A549 (cell line): ENCODE data around the gene GPI. TPM values are rescaled to one million over a fixed set of nuclear protein-coding genes. Genes with fewer than 3 reads are reported as not detected.

ENCODE experiments used
- ATAC-seq, 2 experiments: fragments of 200-7000 bp in 1 of 2; fragments of >200 bp in 1 of 2; cut with Nextera tagmentation in 1 of 2; cut with Tn5 transposase in 1 of 2; 3 replicates each; pipeline versions ENCODE4 v1.8.0 to v1.9.1; 2018 to 2020; ENCODE audit warnings: mild to moderate bottlenecking in 1 of 2, moderate library complexity in 1 of 2
- CTCF ChIA-PET: fragments of 300-600 bp; sonication (Branson Sonifier 250); formaldehyde crosslinking; extraction: SDS; loops from one replicate; lab custom pipeline; 2021; ENCODE audit warnings: antibody characterized with exemption, inconsistent platforms; lab: Yijun Ruan, JAX
- POLR2A ChIA-PET: fragments of 350-600 bp; formaldehyde crosslinking; extraction: SDS; loops from one replicate; lab custom pipeline; 2021; ENCODE audit warnings: antibody characterized with exemption, inconsistent platforms; lab: Yijun Ruan, JAX
- DNase-seq, 2 experiments: peaks; one replicate each; pipeline versions ENCODE4 v3.0.0 to v3.0.0-alpha.2; 2011 to 2016; ENCODE audit warnings: low read depth in 1 of 2, low spot score in 1 of 2
- FAIRE-seq: peaks from 2 replicates; lab custom pipeline; 2011; peaks lifted over from hg19 to GRCh38; lab: Jason Lieb, UNC
- H3K27ac ChIP-seq, 2 experiments: fragments of >200 bp; sonication (Bioruptor Twin); formaldehyde crosslinking; 3 replicates each; pipeline ENCODE4 v1.5.1; 2016 to 2017
- H3K4me1 ChIP-seq: fragments of >200 bp; sonication (Bioruptor Twin); formaldehyde crosslinking; 3 replicates; pipeline ENCODE4 v1.6.1; 2016
- H3K4me2 ChIP-seq: fragments of >200 bp; sonication (Bioruptor Twin); formaldehyde crosslinking; 3 replicates; pipeline ENCODE4 v1.6.1; 2016
- H3K4me3 ChIP-seq: fragments of >200 bp; sonication (Bioruptor Twin); formaldehyde crosslinking; 3 replicates; pipeline ENCODE4 v1.5.1; 2016
- H3K9me3 ChIP-seq: fragments of >200 bp; sonication (Bioruptor Twin); formaldehyde crosslinking; 3 replicates; pipeline ENCODE4 v1.6.1; 2016
- CHD2 ChIP-seq: fragments of 150-350 bp; IDR thresholded peaks from 2 replicates; pipeline ENCODE4 v1.6.1; 2014; ENCODE audit warnings: low read length; ENCODE audit not compliant: partially characterized antibody
- CHD4 ChIP-seq: fragments of 200-600 bp; sonication (generic); IDR thresholded peaks from 2 replicates; pipeline ENCODE4 v1.6.1; 2016; ENCODE audit warnings: antibody characterized with exemption, mild to moderate bottlenecking, borderline replicate concordance
- FOSB ChIP-seq: fragments of 250-450 bp; sonication (Bioruptor Pico); IDR thresholded peaks from 2 replicates; pipeline ENCODE4 v1.5.0; 2020; ENCODE audit warnings: mild to moderate bottlenecking, moderate library complexity
- FOXS1 ChIP-seq: fragments of 250-450 bp; sonication (Bioruptor Pico); IDR thresholded peaks from 2 replicates; pipeline ENCODE4 v1.5.0; 2020; ENCODE audit warnings: mild to moderate bottlenecking, moderate library complexity
- HDAC2 ChIP-seq: fragments of 200-600 bp; sonication (generic); IDR thresholded peaks from 2 replicates; pipeline ENCODE4 v1.6.1; 2016
- HEYL ChIP-seq: fragments of 250-450 bp; sonication (Bioruptor Pico); IDR thresholded peaks from 2 replicates; pipeline ENCODE4 v1.8.0; 2021; ENCODE audit warnings: mild to moderate bottlenecking, moderate library complexity
- JUN ChIP-seq, 2 experiments: fragments of >200 bp; sonication (Bioruptor Twin); formaldehyde crosslinking; IDR thresholded peaks; 2 replicates in 1 of 2; 3 replicates in 1 of 2; pipeline ENCODE4 v1.6.1; 2016 to 2017
- KDM1A ChIP-seq: fragments of 200-600 bp; sonication (generic); IDR thresholded peaks from 2 replicates; pipeline ENCODE4 v1.6.1; 2016; ENCODE audit warnings: low read depth, mild to moderate bottlenecking
- KDM5A ChIP-seq: fragments of 200-600 bp; sonication (generic); IDR thresholded peaks from 2 replicates; pipeline ENCODE4 v1.6.1; 2016; ENCODE audit warnings: antibody characterized with exemption, mild to moderate bottlenecking
- MAFK ChIP-seq: fragments of 450-650 bp; IDR thresholded peaks from 2 replicates; pipeline ENCODE4 v1.6.1; 2014; ENCODE audit not compliant: partially characterized antibody
- MYC ChIP-seq: IDR thresholded peaks from 2 replicates; pipeline ENCODE4 v1.6.1; 2012; ENCODE audit warnings: mild to moderate bottlenecking, inconsistent platforms, low read length, improper control_type of control experiment, borderline replicate concordance
- NR3C1 ChIP-seq: fragments of >200 bp; sonication (Bioruptor Twin); formaldehyde crosslinking; IDR thresholded peaks from 3 replicates; pipeline ENCODE4 v1.6.1; 2017
- POLR2AphosphoS2 ChIP-seq: conservative IDR thresholded peaks from 2 replicates; pipeline ENCODE4 v1.6.1; 2012; ENCODE audit warnings: low read length, improper control_type of control experiment, inconsistent platforms
- RARB ChIP-seq: fragments of 250-450 bp; sonication (Bioruptor Pico); IDR thresholded peaks from 2 replicates; pipeline ENCODE4 v1.8.0; 2021; ENCODE audit warnings: mild to moderate bottlenecking, moderate library complexity
- SMC3 ChIP-seq: fragments of >200 bp; sonication (Bioruptor Twin); formaldehyde crosslinking; IDR thresholded peaks from 3 replicates; pipeline ENCODE4 v1.6.1; 2018; ENCODE audit warnings: inconsistent platforms
- WGBS: methylation state at CpG from one replicate; pipeline ENCODE4 v1.1.6; 2017; ENCODE audit errors: missing lambda C conversion rate; 5-methylcytosine and 5-hydroxymethylcytosine counted together
- polyA plus RNA-seq, 4 experiments: library from polyadenylated mRNA; depleted of rRNA in 3 of 4; stranded (reverse); fragments of >200 nt; fragmentation: RNase III in 1 of 4; extraction: RNeasy Plus Mini Kit Qiagen cat#74134 plus additional on column Dnase treatment in 1 of 4; gene quantifications; 2 replicates in 3 of 4; 3 replicates in 1 of 4; pipeline ENCODE4 v1.2.3, GENCODE V29; 2011 to 2017
- TF ChIP-seq, protein P1 (sequence below): fragments of 200-600 bp; sonication (generic); IDR thresholded peaks from 2 replicates; pipeline ENCODE4 v1.6.1; 2016; ENCODE audit warnings: antibody characterized with exemption, mild to moderate bottlenecking, moderate library complexity
- TF ChIP-seq, protein P2 (sequence below): fragments of 250-450 bp; sonication (Bioruptor Pico); IDR thresholded peaks from 2 replicates; pipeline ENCODE4 v1.5.0; 2021; ENCODE audit warnings: mild to moderate bottlenecking, moderate library complexity, borderline replicate concordance
- TF ChIP-seq, protein P3 (sequence below): fragments of >200 bp; sonication (Bioruptor Twin); formaldehyde crosslinking; IDR thresholded peaks from 3 replicates; pipeline ENCODE4 v1.6.1; 2016
- TF ChIP-seq, protein P4 (sequence below): fragments of 250-450 bp; sonication (Bioruptor Pico); IDR thresholded peaks from 2 replicates; pipeline ENCODE4 v1.5.0; 2020; ENCODE audit warnings: low read depth, mild to moderate bottlenecking, moderate library complexity
- TF ChIP-seq, protein P5 (sequence below): IDR thresholded peaks from 2 replicates; pipeline ENCODE4 v1.6.1; 2012; ENCODE audit warnings: low read depth, borderline replicate concordance
- TF ChIP-seq, protein P6 (sequence below): IDR thresholded peaks from 2 replicates; pipeline ENCODE4 v1.6.1; 2012

Gene GPI
- polyA plus RNA-seq, 2 of the 4 experiments (the other 2 are of a cell fraction), result 548 to 565 TPM

DNA sequence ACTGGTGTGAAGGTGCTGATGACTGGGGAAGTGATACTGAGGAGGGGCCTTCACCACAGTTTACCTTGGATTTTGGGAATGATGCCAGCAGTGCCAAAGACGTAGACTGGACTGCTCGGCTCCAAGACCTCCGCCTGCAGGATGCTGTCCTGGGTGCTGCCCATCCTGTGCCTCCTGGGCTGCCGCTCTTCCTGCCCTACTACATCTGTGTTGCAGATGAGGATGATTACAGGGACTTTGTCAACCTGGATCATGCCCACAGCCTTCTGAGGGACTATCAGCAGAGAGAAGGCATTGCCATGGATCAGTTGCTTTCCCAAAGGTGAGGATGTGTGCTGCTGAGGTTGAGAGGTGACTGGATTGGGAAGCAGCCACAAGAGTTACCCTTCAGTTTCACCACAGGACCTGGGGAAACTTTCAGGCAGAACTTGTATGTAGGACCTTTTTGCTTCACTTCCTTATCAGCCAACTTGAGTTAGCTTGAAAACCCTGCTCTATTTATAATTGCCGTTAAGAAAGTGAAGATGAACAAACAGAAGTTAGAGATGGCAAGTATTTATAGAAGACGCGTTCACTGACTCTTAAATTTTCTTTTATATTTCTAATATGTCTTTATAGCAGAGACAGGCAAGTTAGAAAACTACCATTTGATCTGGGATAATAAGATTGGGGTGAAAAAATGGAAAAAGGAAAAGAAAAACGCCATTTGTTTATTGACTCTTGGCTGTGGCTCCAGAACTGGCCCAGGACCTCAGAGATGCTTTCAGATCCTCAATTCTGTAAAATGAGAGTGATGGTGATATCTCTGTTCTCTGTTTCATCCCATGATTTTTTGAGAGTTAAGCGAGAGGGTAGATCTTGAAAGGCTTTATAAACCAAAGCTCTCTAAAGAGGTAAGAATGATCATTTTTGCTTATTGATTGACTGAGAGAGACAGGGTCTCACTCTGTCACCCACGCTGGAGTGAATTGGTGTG lies 44.5 kb downstream of the GPI start:
- Histone ChIP-seq H3K27ac (no peak overlapping the region), H3K4me1 (peaks cover 11% of the 10 kb centered on the region; the same call in 2 of the 3 replicates), H3K4me3 (no peak overlapping the region), H3K9me3 (no peaks in the 10 kb centered on the region), H3K4me2 (no peak overlapping the region)
- ATAC-seq (no peak), FAIRE-seq (peak; percentile 83), DNase-seq (no peak)
- ChIA-PET POLR2A (no interaction called here), CTCF (interaction anchor here (0.7 to 1.6 kb wide), 7 partner anchors 12 to 53 kb away, joined by 3 to 5 read pairs (median 3); no protein-coding TSS in a partner anchor)
- TF ChIP-seq, protein P1, sequence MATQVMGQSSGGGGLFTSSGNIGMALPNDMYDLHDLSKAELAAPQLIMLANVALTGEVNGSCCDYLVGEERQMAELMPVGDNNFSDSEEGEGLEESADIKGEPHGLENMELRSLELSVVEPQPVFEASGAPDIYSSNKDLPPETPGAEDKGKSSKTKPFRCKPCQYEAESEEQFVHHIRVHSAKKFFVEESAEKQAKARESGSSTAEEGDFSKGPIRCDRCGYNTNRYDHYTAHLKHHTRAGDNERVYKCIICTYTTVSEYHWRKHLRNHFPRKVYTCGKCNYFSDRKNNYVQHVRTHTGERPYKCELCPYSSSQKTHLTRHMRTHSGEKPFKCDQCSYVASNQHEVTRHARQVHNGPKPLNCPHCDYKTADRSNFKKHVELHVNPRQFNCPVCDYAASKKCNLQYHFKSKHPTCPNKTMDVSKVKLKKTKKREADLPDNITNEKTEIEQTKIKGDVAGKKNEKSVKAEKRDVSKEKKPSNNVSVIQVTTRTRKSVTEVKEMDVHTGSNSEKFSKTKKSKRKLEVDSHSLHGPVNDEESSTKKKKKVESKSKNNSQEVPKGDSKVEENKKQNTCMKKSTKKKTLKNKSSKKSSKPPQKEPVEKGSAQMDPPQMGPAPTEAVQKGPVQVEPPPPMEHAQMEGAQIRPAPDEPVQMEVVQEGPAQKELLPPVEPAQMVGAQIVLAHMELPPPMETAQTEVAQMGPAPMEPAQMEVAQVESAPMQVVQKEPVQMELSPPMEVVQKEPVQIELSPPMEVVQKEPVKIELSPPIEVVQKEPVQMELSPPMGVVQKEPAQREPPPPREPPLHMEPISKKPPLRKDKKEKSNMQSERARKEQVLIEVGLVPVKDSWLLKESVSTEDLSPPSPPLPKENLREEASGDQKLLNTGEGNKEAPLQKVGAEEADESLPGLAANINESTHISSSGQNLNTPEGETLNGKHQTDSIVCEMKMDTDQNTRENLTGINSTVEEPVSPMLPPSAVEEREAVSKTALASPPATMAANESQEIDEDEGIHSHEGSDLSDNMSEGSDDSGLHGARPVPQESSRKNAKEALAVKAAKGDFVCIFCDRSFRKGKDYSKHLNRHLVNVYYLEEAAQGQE, result 0 out of 2 replicates have a peak, but pooled peaks have one; percentile 16
- TF ChIP-seq MYC, result no peak
- WGBS, result 88% methylated on average over 10 of the region's 10 CpGs

DNA sequence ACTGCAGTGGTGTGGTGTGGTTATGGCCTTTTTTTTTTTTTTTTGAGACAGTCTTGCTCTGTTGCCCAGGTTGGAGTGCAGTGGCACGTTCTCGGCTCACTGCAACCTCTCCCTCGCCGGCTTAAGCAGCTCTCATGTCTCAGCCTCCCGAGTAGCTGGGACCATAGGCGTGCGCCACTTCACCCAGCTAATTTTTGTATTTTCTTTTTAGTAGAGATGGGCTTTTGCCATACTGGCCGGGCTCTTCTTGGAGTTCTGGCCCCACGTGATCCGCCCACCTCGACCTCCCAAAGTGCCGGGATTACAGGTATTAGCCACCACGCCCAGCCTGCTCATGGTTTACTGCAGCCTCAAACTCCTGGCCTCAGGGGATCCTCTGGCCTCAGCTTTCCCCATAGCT lies 46.2 kb downstream of the GPI start:
- Histone ChIP-seq H3K27ac (no peak overlapping the region), H3K4me3 (no peak overlapping the region), H3K4me1 (no peaks in the 10 kb centered on the region; the same call in 2 of the 3 replicates), H3K9me3 (no peaks in the 10 kb centered on the region), H3K4me2 (no peak overlapping the region)
- ATAC-seq (no peak), FAIRE-seq (no peak), DNase-seq (no peak)
- TF ChIP-seq, protein P2, sequence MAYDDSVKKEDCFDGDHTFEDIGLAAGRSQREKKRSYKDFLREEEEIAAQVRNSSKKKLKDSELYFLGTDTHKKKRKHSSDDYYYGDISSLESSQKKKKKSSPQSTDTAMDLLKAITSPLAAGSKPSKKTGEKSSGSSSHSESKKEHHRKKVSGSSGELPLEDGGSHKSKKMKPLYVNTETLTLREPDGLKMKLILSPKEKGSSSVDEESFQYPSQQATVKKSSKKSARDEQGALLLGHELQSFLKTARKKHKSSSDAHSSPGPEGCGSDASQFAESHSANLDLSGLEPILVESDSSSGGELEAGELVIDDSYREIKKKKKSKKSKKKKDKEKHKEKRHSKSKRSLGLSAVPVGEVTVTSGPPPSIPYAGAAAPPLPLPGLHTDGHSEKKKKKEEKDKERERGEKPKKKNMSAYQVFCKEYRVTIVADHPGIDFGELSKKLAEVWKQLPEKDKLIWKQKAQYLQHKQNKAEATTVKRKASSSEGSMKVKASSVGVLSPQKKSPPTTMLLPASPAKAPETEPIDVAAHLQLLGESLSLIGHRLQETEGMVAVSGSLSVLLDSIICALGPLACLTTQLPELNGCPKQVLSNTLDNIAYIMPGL (CRISPR knock-in tag), result no peak
- TF ChIP-seq RARB (CRISPR knock-in tag), result no peak
- no peak for TF ChIP-seq KDM1A
- TF ChIP-seq, protein P3, sequence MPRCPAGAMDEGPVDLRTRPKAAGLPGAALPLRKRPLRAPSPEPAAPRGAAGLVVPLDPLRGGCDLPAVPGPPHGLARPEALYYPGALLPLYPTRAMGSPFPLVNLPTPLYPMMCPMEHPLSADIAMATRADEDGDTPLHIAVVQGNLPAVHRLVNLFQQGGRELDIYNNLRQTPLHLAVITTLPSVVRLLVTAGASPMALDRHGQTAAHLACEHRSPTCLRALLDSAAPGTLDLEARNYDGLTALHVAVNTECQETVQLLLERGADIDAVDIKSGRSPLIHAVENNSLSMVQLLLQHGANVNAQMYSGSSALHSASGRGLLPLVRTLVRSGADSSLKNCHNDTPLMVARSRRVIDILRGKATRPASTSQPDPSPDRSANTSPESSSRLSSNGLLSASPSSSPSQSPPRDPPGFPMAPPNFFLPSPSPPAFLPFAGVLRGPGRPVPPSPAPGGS, result no peak
- TF ChIP-seq, protein P4, sequence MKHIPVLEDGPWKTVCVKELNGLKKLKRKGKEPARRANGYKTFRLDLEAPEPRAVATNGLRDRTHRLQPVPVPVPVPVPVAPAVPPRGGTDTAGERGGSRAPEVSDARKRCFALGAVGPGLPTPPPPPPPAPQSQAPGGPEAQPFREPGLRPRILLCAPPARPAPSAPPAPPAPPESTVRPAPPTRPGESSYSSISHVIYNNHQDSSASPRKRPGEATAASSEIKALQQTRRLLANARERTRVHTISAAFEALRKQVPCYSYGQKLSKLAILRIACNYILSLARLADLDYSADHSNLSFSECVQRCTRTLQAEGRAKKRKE, result no peak
- TF ChIP-seq FOSB (CRISPR knock-in tag), result no peak
- no peak for TF ChIP-seq MAFK
- TF ChIP-seq, protein P5, sequence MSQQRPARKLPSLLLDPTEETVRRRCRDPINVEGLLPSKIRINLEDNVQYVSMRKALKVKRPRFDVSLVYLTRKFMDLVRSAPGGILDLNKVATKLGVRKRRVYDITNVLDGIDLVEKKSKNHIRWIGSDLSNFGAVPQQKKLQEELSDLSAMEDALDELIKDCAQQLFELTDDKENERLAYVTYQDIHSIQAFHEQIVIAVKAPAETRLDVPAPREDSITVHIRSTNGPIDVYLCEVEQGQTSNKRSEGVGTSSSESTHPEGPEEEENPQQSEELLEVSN, result no peak
- no peak for TF ChIP-seq CHD2
- TF ChIP-seq HEYL (CRISPR knock-in tag), result no peak
- TF ChIP-seq FOXS1 (CRISPR knock-in tag), result no peak
- no peak for TF ChIP-seq KDM5A
- no peak for TF ChIP-seq HDAC2
- TF ChIP-seq SMC3, result no peak
- no peak for TF ChIP-seq POLR2AphosphoS2
- TF ChIP-seq, protein P6, sequence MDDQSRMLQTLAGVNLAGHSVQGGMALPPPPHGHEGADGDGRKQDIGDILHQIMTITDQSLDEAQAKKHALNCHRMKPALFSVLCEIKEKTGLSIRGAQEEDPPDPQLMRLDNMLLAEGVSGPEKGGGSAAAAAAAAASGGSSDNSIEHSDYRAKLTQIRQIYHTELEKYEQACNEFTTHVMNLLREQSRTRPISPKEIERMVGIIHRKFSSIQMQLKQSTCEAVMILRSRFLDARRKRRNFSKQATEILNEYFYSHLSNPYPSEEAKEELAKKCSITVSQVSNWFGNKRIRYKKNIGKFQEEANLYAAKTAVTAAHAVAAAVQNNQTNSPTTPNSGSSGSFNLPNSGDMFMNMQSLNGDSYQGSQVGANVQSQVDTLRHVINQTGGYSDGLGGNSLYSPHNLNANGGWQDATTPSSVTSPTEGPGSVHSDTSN, result no peak
- no peak for TF ChIP-seq NR3C1
- no peak for TF ChIP-seq CHD4
- TF ChIP-seq JUN (IDR thresholded peaks at IDR 0.05), result no peak
- CTCF ChIA-PET, result interaction anchor here (0.8 to 1.5 kb wide), 5 partner anchors 9 to 192 kb away, joined by 3 to 5 read pairs (median 3); no protein-coding TSS in a partner anchor
- POLR2A ChIA-PET, result interaction anchor here (0.8 kb wide), 1 partner anchor 78 kb away, joined by 3 read pairs; no protein-coding TSS in a partner anchor
- WGBS, result 93% methylated on average over 13 of the region's 13 CpGs
